AG04450 (cell line): ENCODE measurements around the gene DCST2. TPM values are rescaled to one million over a fixed set of nuclear protein-coding genes. Genes with fewer than 3 reads are reported as not detected.
A peak's percentile ranks its signal among the peaks of the same experiment; 100 is the strongest.

Experiments
- CTCF ChIA-PET: fragments of 300-600, 350-600 bp; formaldehyde crosslinking; extraction: SDS; loops from one replicate; lab custom pipeline; 2022; ENCODE audit warnings: antibody characterized with exemption, inconsistent platforms; lab: Charles Lee
- POLR2A ChIA-PET: fragments of 350-600 bp; formaldehyde crosslinking; extraction: SDS; loops from one replicate; lab custom pipeline; 2021; ENCODE audit warnings: antibody characterized with exemption, inconsistent platforms; lab: Yijun Ruan, JAX
- DNase-seq: peaks from one replicate; pipeline ENCODE4 v3.0.0-alpha.2; 2011; ENCODE audit warnings: low read depth, low spot score
- H3K27ac ChIP-seq: one replicate; pipeline ENCODE4 v1.5.1; 2012; ENCODE audit warnings: low read depth, low read length, control low read depth
- H3K27me3 ChIP-seq: one replicate; pipeline ENCODE4 v1.6.0; 2012; ENCODE audit warnings: low read length; ENCODE audit not compliant: control insufficient read depth, insufficient read depth
- H3K4me3 ChIP-seq: 2 replicates; pipeline ENCODE4 v1.5.1; 2011; ENCODE audit warnings: mild to moderate bottlenecking, low read depth, low read length, control low read depth
- H3K9me3 ChIP-seq: 2 replicates; pipeline ENCODE4 v1.5.1; 2012; ENCODE audit warnings: low read length; ENCODE audit not compliant: control insufficient read depth, insufficient read depth
- polyA plus RNA-seq: library from polyadenylated mRNA; depleted of rRNA; stranded (reverse); fragments of >200 nt; gene quantifications from 2 replicates; pipeline ENCODE4 v1.2.3, GENCODE V29; 2011
- TF ChIP-seq, protein P1 (sequence below): IDR thresholded peaks from 2 replicates; pipeline ENCODE4 v1.5.1; 2011; ENCODE audit warnings: low read depth, low read length, control low read depth, inconsistent platforms

Gene DCST2
- polyA plus RNA-seq, 1 experiment = 0.07 TPM

DNA sequence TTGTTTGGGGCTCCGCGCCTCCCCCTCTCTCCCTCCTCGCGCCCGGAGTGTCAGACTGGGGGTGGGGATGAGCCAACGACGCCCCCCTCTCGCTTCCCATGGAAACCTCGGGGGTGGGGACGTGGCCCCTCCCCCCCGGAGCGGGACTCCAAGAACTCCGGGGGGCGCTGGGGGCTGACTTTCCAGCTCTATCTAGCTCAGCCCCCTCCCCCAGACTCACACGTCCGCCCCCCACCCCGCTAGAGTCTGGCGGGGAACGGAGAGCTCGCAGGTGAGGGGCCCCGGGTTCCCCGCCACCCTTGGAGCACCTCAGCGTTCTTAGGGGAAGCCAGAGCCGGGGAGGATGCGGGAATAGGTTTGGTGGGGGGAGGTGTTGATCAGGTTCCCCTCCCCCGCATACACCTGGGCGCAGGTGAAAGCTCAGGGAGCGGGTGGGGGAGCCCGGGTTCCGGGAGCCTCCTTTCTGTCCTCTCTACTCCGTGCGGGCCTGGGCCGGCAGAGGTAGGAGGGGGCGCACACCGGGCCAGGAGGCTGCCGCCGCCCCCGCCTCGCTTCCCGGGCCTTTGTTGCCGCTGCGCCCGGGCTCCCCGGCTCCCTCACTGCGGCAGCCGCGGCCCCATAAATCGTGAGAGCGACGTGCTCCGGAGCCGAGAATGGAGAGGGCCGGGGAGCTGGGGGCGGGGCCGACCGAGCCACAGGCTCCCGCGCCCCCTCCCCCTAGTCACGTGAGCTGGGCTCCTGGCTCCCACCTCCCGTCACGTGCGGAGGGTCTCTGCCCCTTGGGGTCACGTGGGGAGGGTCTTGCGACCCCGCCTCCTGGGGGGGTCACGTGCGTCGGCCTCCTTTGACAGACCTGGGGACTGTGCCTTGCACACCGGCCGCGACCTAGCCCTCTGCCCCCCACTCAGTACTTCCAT lies 47.0 kb upstream of the DCST2 start:
- Histone ChIP-seq H3K4me3 (no peak overlapping the region), H3K27ac (no peak overlapping the region), H3K27me3 (peaks cover 57% of the 10 kb centered on the region), H3K9me3 (no peaks in the 10 kb centered on the region; the same call in 1 of the 2 replicates)
- CTCF ChIA-PET = interaction anchor here (0.7 to 2.2 kb wide), 4 partner anchors 9 to 1081 kb away, joined by 3 to 7 read pairs (median 4); partner anchors contain the start of gene KRTCAP2
- DNase-seq = no peak
- TF ChIP-seq, protein P1, sequence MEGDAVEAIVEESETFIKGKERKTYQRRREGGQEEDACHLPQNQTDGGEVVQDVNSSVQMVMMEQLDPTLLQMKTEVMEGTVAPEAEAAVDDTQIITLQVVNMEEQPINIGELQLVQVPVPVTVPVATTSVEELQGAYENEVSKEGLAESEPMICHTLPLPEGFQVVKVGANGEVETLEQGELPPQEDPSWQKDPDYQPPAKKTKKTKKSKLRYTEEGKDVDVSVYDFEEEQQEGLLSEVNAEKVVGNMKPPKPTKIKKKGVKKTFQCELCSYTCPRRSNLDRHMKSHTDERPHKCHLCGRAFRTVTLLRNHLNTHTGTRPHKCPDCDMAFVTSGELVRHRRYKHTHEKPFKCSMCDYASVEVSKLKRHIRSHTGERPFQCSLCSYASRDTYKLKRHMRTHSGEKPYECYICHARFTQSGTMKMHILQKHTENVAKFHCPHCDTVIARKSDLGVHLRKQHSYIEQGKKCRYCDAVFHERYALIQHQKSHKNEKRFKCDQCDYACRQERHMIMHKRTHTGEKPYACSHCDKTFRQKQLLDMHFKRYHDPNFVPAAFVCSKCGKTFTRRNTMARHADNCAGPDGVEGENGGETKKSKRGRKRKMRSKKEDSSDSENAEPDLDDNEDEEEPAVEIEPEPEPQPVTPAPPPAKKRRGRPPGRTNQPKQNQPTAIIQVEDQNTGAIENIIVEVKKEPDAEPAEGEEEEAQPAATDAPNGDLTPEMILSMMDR = no peak
- POLR2A ChIA-PET = no interaction called here

DNA sequence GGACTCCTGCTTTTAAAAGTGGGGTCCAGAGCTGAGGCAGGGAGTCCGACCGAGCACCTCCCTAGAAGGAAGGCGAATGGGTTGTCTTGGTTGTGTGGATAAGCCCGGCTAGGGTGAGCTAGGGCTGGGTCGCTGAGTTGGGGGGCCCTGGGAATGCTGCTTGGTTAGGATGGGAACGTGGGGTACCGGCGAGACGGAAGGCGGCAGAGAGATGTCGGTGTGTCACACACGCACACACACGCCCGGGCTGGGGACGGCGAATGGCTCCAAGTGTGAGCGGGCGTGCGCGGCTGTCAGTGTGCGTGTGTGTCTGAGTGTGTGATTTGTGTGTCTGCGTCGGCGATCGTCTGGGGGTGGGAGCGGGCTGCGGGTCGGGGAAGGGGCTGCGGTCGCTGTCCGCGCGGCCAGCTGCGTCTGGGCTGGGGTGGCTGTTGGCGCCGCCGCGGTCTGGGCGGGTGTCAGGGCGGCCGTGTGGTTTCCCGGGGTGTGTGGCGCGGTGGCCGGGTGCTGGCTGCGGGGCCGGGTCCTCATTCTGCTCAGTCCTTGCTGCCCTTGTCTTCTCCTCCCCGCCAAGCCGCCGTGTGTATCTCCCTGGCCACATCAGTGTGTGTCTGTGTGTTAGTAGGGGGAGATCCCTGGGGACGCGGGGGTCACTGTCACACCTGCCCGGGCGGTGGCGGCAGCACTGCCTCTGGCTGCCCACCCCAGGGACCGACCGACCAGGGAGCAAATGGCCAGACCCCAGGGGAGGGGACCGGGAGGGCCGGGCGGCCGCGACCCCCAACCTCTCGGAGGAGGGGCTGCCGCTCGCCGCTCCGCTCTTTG lies 46.1 kb upstream of the DCST2 start:
- ChIA-PET CTCF (interaction anchor here (0.7 to 2.2 kb wide), 4 partner anchors 12 to 93 kb away, joined by 3 to 10 read pairs (median 5); partner anchors contain the start of genes ADAM15 and KRTCAP2), POLR2A (interaction anchor here (1.3 kb wide), 1 partner anchor 94 kb away, joined by 4 read pairs; the partner anchor contains the start of gene KRTCAP2)
- TF ChIP-seq, protein P1 = no peak
- Histone ChIP-seq H3K9me3 (no peaks in the 10 kb centered on the region; the same call in 1 of the 2 replicates), H3K4me3 (no peak overlapping the region), H3K27ac (no peak overlapping the region), H3K27me3 (peaks cover 64% of the 10 kb centered on the region)
- DNase-seq = no peak

DNA sequence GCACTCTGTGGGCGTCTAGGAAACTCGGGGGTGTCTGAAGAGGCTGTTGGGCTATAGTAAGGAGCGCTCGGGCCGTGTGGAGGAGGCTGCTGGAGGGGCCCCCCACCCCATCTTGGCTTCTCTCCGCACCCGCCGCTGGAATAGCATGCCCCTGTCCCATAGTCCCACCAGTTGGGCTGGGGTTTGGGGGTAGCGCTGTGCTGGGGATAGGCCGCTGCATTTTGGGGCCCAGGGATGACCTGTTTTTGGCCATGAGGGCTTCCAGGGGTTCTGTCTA lies 45.6 kb upstream of the DCST2 start:
- H3K4me3 ChIP-seq = peak overlapping the region; percentile 50
- DNase-seq = no peak
- H3K27me3 ChIP-seq = peaks cover 68% of the 10 kb centered on the region
- ChIA-PET POLR2A (interaction anchor here (1.1 to 1.3 kb wide), 2 partner anchors 15 to 94 kb away, joined by 3 to 4 read pairs; partner anchors contain the start of gene KRTCAP2), CTCF (interaction anchor here (0.7 to 2.2 kb wide), 4 partner anchors 12 to 94 kb away, joined by 3 to 10 read pairs (median 5); partner anchors contain the start of genes ADAM15 and KRTCAP2)
- TF ChIP-seq, protein P1 = no peak
- no peak overlapping the region for H3K27ac ChIP-seq
- H3K9me3 ChIP-seq = no peaks in the 10 kb centered on the region; the same call in 1 of the 2 replicates

DNA sequence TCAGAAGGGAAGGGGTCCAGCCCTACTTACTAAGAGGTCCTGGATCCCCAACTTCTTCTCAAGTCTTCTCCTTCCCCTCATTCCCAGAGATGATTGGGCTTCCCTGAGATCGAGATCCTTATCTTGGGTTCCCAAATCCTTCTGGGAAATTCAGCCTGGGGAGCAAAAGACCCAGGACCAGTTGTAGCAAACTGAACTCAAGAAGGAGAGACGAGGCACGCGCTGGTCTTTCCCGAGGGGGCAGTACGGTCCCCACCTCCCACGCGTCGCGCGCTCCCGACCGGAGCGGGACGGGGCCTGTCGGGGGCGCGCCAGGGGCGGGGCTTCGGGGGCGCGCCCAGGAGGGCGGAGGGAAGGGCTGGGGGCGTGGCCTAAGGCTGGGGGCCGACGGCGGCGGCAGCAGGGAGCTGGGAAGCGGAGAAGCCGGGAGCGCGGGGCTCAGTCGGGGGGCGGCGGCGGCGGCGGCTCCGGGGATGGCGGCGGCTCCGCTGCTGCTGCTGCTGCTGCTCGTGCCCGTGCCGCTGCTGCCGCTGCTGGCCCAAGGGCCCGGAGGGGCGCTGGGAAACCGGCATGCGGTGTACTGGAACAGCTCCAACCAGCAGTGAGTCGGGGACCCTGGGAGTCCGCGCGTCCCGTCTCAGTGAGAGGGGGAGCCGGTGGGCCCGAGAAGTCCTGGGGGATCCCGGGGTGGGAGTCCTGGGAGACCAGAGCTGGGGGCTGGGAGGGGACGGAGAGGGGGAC lies 45.1 kb upstream of the DCST2 start, which contains the start of gene EFNA3:
TSS of gene EFNA3 (plus strand) at position 369 of the 741 bp plus-strand sequence. CDS start at position 474, 105 bp downstream.
- no peak for DNase-seq
- TF ChIP-seq, protein P1 = no peak
- POLR2A ChIA-PET = interaction anchor here (1.1 to 1.3 kb wide), 2 partner anchors 14 to 95 kb away, joined by 3 to 4 read pairs; partner anchors contain the start of gene KRTCAP2
- Histone ChIP-seq H3K27ac (no peak within 1 kb of the TSS), H3K27me3 (peaks cover 64% of the 10 kb centered on the region), H3K9me3 (no peaks in the 10 kb centered on the region; the same call in 1 of the 2 replicates), H3K4me3 (peak within 1 kb of the TSS; percentile 50)
- CTCF ChIA-PET = interaction anchor here (0.7 to 2.1 kb wide), 4 partner anchors 13 to 94 kb away, joined by 3 to 10 read pairs (median 3); partner anchors contain the start of genes ADAM15 and KRTCAP2
